NCI-H524 (cell line): ENCODE results near the gene FMN2.
A peak's percentile ranks its signal among the peaks of the same experiment; 100 is the strongest.

Experiments
- DNase-seq, 2 experiments: peaks; one replicate each; lab custom pipeline; 2025; lab: John Stamatoyannopoulos, UW

FMN2 gene

GRCh38 chr1:240198376-240198775 is 106.7 kb downstream of the FMN2 start:
- no peak for DNase-seq

GRCh38 chr1:240199758-240200645 is 108.3 kb downstream of the FMN2 start:
- DNase-seq, result no peak

DNA sequence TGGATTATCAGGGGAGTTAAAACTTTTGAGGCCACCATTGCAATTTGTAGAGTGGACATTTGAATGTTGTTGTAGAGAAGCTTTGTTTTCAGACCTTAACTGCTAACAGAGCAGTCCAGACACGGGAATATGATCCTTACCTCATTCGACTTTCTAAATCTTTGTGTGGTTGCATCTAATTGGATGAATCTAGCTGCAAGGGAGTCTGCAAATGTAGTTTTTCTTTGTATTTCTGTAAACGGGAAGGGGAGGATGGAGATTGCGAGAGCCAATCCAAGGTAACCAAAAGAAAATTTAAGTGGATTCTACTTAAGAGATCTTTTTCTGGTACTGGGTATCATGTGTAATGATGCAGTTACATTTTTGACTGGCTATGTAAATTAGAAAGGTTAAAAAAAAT is 110.2 kb downstream of the FMN2 start:
- no peak for DNase-seq

- no peak for DNase-seq
Observed at GRCh38 chr1:240207073-240207709, 115.5 kb downstream of the FMN2 start.

DNA sequence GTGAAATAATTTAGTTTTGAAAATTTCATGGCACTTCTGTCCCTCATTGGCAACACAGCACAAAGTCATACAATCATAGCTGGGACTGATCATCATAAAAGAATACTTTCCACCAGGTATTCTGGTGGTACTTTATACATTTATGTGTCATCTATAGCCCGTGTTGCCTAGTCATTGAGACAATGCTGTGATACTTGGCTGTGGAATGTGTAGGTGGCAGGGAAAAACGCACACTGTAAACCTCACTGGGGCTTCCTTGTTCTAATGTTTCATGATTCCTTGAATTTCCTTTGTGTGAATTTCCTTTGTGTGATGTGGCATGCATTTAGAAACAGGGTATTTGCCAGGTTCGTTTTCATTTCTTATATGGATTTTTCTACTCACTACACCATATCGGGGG is 118.3 kb downstream of the FMN2 start:
- no peak for DNase-seq

GRCh38 chr1:240212556-240212955 is 120.9 kb downstream of the FMN2 start:
- no peak for DNase-seq

GRCh38 chr1:240217403-240217802 is 125.7 kb downstream of the FMN2 start:
- no peak for DNase-seq

DNA sequence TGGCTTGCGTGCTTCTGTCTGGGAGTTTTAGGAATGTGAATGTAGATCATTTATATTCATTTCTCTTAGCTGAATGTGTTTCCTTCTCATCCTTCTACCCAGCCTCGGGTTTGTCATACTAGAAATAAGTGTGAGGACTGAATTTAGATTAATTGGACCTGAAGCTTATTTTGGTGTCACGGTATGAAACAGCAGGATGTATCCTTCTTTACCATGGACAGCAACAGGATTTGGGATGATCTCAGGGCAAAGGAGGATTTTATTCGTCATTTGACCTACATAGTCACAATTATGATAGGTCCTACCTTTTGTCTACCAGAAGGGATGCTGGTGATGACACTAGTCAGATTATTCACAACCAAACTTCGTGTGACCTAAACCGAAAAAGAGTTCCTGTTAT is 127.4 kb downstream of the FMN2 start:
- DNase-seq, result no peak

DNA sequence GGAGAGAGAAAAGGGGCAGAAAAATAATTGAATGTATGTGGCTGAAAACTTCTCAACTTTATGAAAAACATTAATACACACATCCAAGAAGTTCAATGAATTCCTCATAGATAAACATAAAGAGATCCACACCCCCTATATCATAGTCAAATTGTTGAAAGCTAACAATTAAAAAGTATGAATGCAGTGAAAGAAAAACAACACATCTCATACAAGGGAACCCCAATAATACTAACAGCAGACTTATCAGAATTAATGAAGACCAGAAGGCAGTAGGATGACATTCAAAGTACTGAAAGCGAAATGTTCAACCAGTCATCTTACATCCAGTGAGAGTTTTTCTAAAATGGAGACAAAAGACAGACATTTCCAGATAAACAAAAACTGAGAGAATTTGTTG is 134.4 kb downstream of the FMN2 start:
- DNase-seq, result no peak

DNA sequence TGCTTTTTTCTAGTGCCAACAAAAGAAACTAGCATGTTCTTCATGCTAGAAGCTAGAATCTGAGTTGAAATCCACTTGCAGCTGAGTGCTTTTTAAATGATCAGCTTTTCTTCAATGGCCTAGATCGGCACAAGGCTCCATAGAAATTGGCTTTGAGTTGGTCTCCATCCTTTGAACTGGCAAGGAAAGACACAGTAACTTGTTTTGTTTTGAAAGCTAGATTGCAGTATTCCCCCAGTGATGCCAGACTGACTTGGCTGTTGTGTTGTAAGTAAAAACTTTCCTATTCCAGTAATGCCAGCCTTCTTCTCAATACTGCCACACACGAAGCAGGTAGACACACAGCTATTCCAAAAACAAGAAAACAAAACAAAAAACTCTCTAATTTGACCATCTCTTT is 139.1 kb downstream of the FMN2 start:
- no peak for DNase-seq

GRCh38 chr1:240232530-240232929 is 140.8 kb downstream of the FMN2 start:
- no peak for DNase-seq

GRCh38 chr1:240234485-240235210 is 143.0 kb downstream of the FMN2 start:
- DNase-seq, result no peak

GRCh38 chr1:240235521-240236288 is 144.0 kb downstream of the FMN2 start:
- DNase-seq, result no peak

GRCh38 chr1:240237305-240237721 is 145.6 kb downstream of the FMN2 start:
- no peak for DNase-seq

DNA sequence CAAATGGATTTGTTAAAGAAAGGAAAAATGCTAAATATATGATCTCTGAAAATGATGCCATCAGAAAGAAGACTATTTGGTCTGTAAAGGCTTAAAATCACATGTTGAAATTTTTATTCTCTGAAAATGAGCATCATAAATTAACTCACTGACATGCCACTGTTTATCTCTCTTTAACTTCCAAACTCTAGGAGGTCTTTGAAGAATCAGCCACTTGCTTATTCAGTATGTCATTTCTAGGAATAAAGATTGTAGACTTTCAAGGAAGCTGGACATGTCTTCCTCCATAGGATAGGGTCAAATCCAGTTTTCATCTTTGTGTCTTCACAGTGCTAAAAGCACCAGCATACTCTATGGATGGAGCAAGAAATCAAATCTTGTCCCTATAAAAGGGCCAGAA is 147.6 kb downstream of the FMN2 start:
- no peak for DNase-seq

- no peak for DNase-seq
Observed at GRCh38 chr1:240241278-240241677, 149.6 kb downstream of the FMN2 start.

GRCh38 chr1:240242601-240243144 is 151.0 kb downstream of the FMN2 start:
- peak; percentile 82 to 94 for DNase-seq

DNA sequence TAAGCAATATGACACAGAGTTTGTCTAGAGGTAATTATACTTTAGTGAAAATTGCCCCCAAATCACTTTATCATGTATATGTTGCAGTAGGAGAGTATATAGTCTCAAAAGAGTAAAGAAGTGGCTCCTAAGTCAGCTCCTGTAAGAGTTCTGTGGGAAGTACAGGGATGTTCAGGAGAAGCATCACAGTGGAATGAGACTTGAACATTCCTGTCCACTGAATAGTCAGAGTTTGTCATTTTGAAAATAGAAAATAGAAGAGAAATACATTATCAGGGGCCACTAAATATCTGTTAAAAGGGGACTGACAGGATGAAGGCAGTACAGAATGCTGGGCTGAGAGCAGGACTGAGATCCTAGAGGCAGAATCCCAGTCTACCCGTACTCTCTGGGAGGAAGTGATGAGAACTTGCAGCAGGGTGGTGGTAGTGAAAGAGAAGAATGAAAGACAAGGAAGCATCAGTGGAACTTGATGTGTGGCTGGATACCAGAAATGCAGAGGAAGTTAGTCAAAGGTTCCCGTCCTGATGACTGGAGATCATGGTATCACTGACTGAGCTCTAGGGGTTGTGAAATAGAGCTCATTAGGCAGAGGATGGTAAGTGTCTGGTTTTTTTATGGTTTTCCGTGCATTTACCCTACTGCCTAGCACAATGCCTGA is 153.4 kb downstream of the FMN2 start:
- DNase-seq, result no peak

DNA sequence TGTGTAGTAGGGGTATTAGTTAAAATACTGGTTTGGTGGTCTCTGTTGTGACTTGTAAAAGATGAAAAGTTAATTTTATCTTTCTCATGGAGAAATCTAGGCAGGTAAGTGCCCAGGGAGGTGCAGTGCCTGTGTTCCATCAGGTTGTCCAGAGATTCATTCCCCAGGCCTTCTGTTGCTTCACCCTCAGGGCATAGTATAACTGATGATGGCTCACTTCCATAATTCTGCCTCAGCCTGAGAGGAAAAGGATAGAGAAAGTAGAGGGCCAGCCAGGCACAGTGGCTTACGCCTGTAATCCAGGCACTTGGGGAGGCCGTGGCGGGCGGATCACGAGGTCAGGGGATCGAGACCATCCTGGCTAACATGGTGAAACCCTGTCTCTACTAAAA is 153.9 kb downstream of the FMN2 start:
- no peak for DNase-seq

- DNase-seq, result no peak
Observed at GRCh38 chr1:240247899-240248298, 156.2 kb downstream of the FMN2 start.

- DNase-seq, result no peak
Observed at GRCh38 chr1:240254006-240254405, 162.3 kb downstream of the FMN2 start.
